CD14-positive monocyte (primary cell): ENCODE measurements around the gene AEBP2. TPM values are rescaled to one million over a fixed set of nuclear protein-coding genes. Genes with fewer than 3 reads are reported as not detected.

Experiments used
- DNase-seq, 3 donors: peaks; one replicate each; pipeline ENCODE4 v3.0.0-alpha.2; 2011 to 2022
- H2AFZ ChIP-seq: 2 replicates; pipeline ENCODE4 v1.6.0; 2012; ENCODE audit warnings: mild to moderate bottlenecking, low read depth, low read length, inconsistent platforms; ENCODE audit not compliant: insufficient read depth, poor library complexity, severe bottlenecking
- H3K27ac ChIP-seq, 2 donors: 1 replicate in 1 of 2; 2 replicates in 1 of 2; pipeline ENCODE4 v1.5.1; 2012 to 2013; ENCODE audit warnings: low read length in 2 of 2, control low read depth in 1 of 2, inconsistent platforms in 1 of 2, low read depth in 1 of 2, mild to moderate bottlenecking in 1 of 2
- H3K27me3 ChIP-seq, 2 donors: one replicate each; pipeline versions ENCODE4 v1.6.0 to v1.6.1; 2011 to 2013; ENCODE audit warnings: low read length in 2 of 2; ENCODE audit not compliant: control insufficient read depth in 2 of 2, insufficient read depth in 2 of 2
- H3K36me3 ChIP-seq, 2 donors: replicated peaks in 1 of 2; 1 replicate in 1 of 2; 2 replicates in 1 of 2; pipeline versions ENCODE4 v1.5.1 to v1.6.1; 2012 to 2013; ENCODE audit warnings: low read length in 2 of 2, control low read depth in 1 of 2, inconsistent platforms in 1 of 2, mild to moderate bottlenecking in 1 of 2; ENCODE audit not compliant: insufficient read depth in 2 of 2, control insufficient read depth in 1 of 2
- H3K4me1 ChIP-seq, 2 donors: 1 replicate in 1 of 2; 2 replicates in 1 of 2; pipeline versions ENCODE4 v1.5.1 to v1.6.1; 2012 to 2013; ENCODE audit warnings: low read length in 2 of 2, control low read depth in 1 of 2, inconsistent platforms in 1 of 2, mild to moderate bottlenecking in 1 of 2, moderate library complexity in 1 of 2; ENCODE audit not compliant: insufficient read depth in 2 of 2, control insufficient read depth in 1 of 2
- H3K4me2 ChIP-seq: replicated peaks from 2 replicates; pipeline ENCODE3; 2012; ENCODE audit warnings: low read length, moderate library complexity, mild to moderate bottlenecking; ENCODE audit not compliant: poor library complexity, severe bottlenecking; ENCODE audit errors: extremely low read depth
- H3K4me3 ChIP-seq, 3 experiments: fragments of 200-600 bp in 1 of 3; sonication (generic) in 1 of 3; replicated peaks in 1 of 3; 1 replicate in 2 of 3; 2 replicates in 1 of 3; pipeline ENCODE4 v1.5.1; 2011 to 2013; ENCODE audit warnings: low read length in 3 of 3, mild to moderate bottlenecking in 3 of 3, control low read depth in 2 of 3, low read depth in 2 of 3, inconsistent platforms in 1 of 3, moderate library complexity in 1 of 3
- H3K79me2 ChIP-seq: 2 replicates; pipeline ENCODE4 v1.6.0; 2012; ENCODE audit warnings: mild to moderate bottlenecking, control low read depth, inconsistent platforms, low read length, moderate library complexity; ENCODE audit not compliant: insufficient read depth
- H3K9ac ChIP-seq: 2 replicates; pipeline ENCODE4 v1.6.0; 2017; ENCODE audit warnings: low read length, mild to moderate bottlenecking; ENCODE audit not compliant: insufficient read depth, poor library complexity, severe bottlenecking
- H3K9me3 ChIP-seq, 2 donors: replicated peaks in 1 of 2; 1 replicate in 1 of 2; 2 replicates in 1 of 2; pipeline versions ENCODE4 v1.5.1 to v1.6.1; 2012 to 2013; ENCODE audit warnings: low read length in 2 of 2, control low read depth in 1 of 2; ENCODE audit not compliant: control insufficient read depth in 1 of 2, insufficient read depth in 1 of 2
- H4K20me1 ChIP-seq: 2 replicates; pipeline ENCODE4 v1.6.0; 2012; ENCODE audit warnings: mild to moderate bottlenecking, low read length, control low read depth, moderate library complexity; ENCODE audit not compliant: insufficient read depth
- H3K27ac Mint-ChIP-seq, 7 donors: one replicate each; pipeline ENCODE4 v1.8.0; 2020; ENCODE audit warnings: mild to moderate bottlenecking in 7 of 7, mixed read lengths in 7 of 7, moderate library complexity in 6 of 7, inconsistent platforms in 2 of 7
- H3K27me3 Mint-ChIP-seq, 3 donors: one replicate each; pipeline ENCODE4 v1.8.0; 2021 to 2022; ENCODE audit warnings: low read depth in 3 of 3, mild to moderate bottlenecking in 3 of 3, mixed read lengths in 3 of 3, moderate library complexity in 3 of 3, inconsistent platforms in 1 of 3
- H3K36me3 Mint-ChIP-seq, 2 donors: one replicate each; pipeline ENCODE4 v1.8.0; 2020; ENCODE audit warnings: mixed read lengths in 2 of 2, inconsistent platforms in 1 of 2, mild to moderate bottlenecking in 1 of 2
- H3K4me1 Mint-ChIP-seq: one replicate; pipeline ENCODE4 v1.8.0; 2020; ENCODE audit warnings: mild to moderate bottlenecking, mixed read lengths
- H3K4me3 Mint-ChIP-seq, 2 donors: one replicate each; pipeline ENCODE4 v1.8.0; 2020; ENCODE audit warnings: mild to moderate bottlenecking in 2 of 2, mixed read lengths in 2 of 2, moderate library complexity in 1 of 2
- H3K9me3 Mint-ChIP-seq, 7 donors: one replicate each; pipeline ENCODE4 v1.8.0; 2020 to 2022; ENCODE audit warnings: mixed read lengths in 7 of 7, mild to moderate bottlenecking in 6 of 7, moderate library complexity in 6 of 7, inconsistent platforms in 2 of 7
- CTCF ChIP-seq: fragments of 200-600 bp; IDR thresholded peaks from one replicate; pipeline ENCODE4 v1.8.0; 2022; ENCODE audit warnings: antibody characterized with exemption, mild to moderate bottlenecking
- WGBS: methylation state at CpG from one replicate; pipeline ENCODE4 v1.1.5; 2013; ENCODE audit warnings: missing lambda C conversion rate; ENCODE audit not compliant: insufficient coverage; 5-methylcytosine and 5-hydroxymethylcytosine counted together
- intact Hi-C, 2 donors: fragments of 100-400 bp; cut with micrococcal nuclease; formaldehyde crosslinking; loops; one replicate each; pipeline versions ENCODE4 v1.15.0 to v1.15.1; 2023
- polyA plus RNA-seq, 3 donors: library from polyadenylated mRNA; depleted of rRNA in 1 of 3; unstranded in 2 of 3; stranded (reverse) in 1 of 3; fragments of 300-500 nt in 2 of 3; fragments of >200 nt in 1 of 3; fragmentation: Illumina TruSeq in 2 of 3; gene quantifications; 1 replicate in 2 of 3; 2 replicates in 1 of 3; pipeline ENCODE4 v1.2.3, GENCODE V29; 2012 to 2021

Gene AEBP2
- polyA plus RNA-seq, 3 donors: 3.0 to 8.0 (median 4.4) TPM

DNA sequence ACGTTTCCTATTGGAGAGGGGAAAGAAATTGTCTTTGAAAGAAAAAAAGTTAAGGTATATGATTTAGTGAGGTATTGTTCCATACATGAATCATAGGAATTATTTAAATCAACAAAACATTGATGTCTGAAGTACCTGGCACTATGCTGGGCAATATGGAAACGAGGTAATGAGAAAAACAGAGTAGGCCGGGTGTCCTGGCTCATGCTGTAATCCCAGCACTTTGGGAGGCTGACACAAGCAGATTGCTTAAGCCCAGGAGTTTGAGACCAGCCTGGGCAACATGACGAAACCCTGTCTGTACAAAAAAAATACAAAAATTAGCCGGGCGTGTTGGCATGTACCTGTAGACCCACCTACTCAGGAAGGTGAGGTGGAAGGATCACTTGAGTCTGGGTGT is 45.9 kb downstream of the AEBP2 start:
- intact Hi-C loops: no loop called here
- no peaks in the 10 kb centered on the region for H3K4me1 ChIP-seq
- H3K27ac ChIP-seq: no peak overlapping the region
- no peak overlapping the region for H3K4me3 ChIP-seq
- no peak overlapping the region for H3K4me3 Mint-ChIP-seq
- H3K9me3 ChIP-seq: peaks cover 0 to under 1% of the 10 kb centered on the region in 2 donors
- peaks cover 0 to 9% (median 5%) of the 10 kb centered on the region in 7 donors for H3K9me3 Mint-ChIP-seq
- peak overlapping the region in 3 of 7 donors; percentile 2 to 83 (median 70) for H3K27ac Mint-ChIP-seq
- peaks cover 0 to 15% of the 10 kb centered on the region in 2 donors for H3K36me3 ChIP-seq
- no peak overlapping the region for H2AFZ ChIP-seq
- WGBS: 56% methylated on average over 1 of the region's 6 CpGs
- H3K9ac ChIP-seq: no peak overlapping the region
- no peaks in the 10 kb centered on the region for H3K27me3 Mint-ChIP-seq
- peaks cover 66% of the 10 kb centered on the region for H4K20me1 ChIP-seq
- H3K79me2 ChIP-seq: peaks cover 81% of the 10 kb centered on the region
- H3K27me3 ChIP-seq: no peaks in the 10 kb centered on the region
- H3K4me2 ChIP-seq: no peak overlapping the region
- peaks cover 29 to 77% of the 10 kb centered on the region in 2 donors for H3K36me3 Mint-ChIP-seq
- no peak for DNase-seq
- TF ChIP-seq CTCF: no peak
- peaks cover 22% of the 10 kb centered on the region for H3K4me1 Mint-ChIP-seq

GRCh38 chr12:19489168-19489567 is 49.9 kb downstream of the AEBP2 start:
- no peaks in the 10 kb centered on the region for H3K27me3 ChIP-seq
- TF ChIP-seq CTCF: no peak
- intact Hi-C loops: no loop called here
- no peaks in the 10 kb centered on the region for H3K27me3 Mint-ChIP-seq
- H3K27ac ChIP-seq: no peak overlapping the region
- no peaks in the 10 kb centered on the region for H3K4me1 ChIP-seq
- H3K36me3 ChIP-seq: peaks cover 4 to 12% of the 10 kb centered on the region in 2 donors
- no peaks in the 10 kb centered on the region for H3K9me3 ChIP-seq
- no CpG with 5 or more reads among the region's 4 CpGs for WGBS
- no peak overlapping the region for H3K4me2 ChIP-seq
- H2AFZ ChIP-seq: no peak overlapping the region
- no peak for DNase-seq
- peaks cover 54% of the 10 kb centered on the region for H3K79me2 ChIP-seq
- H3K9ac ChIP-seq: no peak overlapping the region
- no peak overlapping the region for H3K4me3 Mint-ChIP-seq
- no peak overlapping the region for H3K4me3 ChIP-seq
- H3K9me3 Mint-ChIP-seq: no peaks in the 10 kb centered on the region
- H3K36me3 Mint-ChIP-seq: peaks cover 17 to 55% of the 10 kb centered on the region in 2 donors
- H3K27ac Mint-ChIP-seq: no peak overlapping the region
- H4K20me1 ChIP-seq: peaks cover 58% of the 10 kb centered on the region
- peaks cover 6% of the 10 kb centered on the region for H3K4me1 Mint-ChIP-seq
